HG02571 (cell line): Measurements from ENCODE around the gene ACTR6.
"Not testable (repeated sequence)": the region's sequence is repeated elsewhere in the genome, so short reads cannot be mapped to it uniquely, and the experiment has no call there.

Experiments
- ATAC-seq: cut with Tn5 transposase; IDR thresholded peaks from one replicate; pipeline ENCODE4 v1.9.1; 2021; ENCODE audit warnings: mild to moderate bottlenecking, moderate library complexity; ENCODE audit not compliant: unreplicated experiment

The ACTR6 gene

GRCh38 chr12:100200463-100201181 is at the start of gene ACTR6:
Gene ACTR6 (plus strand): TSS chr12:100200815. CDS start chr12:100200852, 37 bp downstream.
- peak; percentile 91 for ATAC-seq

GRCh38 chr12:100151769-100152168 is 48.8 kb upstream of the ACTR6 start:
- no peak for ATAC-seq

GRCh38 chr12:100153131-100153530 is 47.5 kb upstream of the ACTR6 start:
- ATAC-seq: no peak

DNA sequence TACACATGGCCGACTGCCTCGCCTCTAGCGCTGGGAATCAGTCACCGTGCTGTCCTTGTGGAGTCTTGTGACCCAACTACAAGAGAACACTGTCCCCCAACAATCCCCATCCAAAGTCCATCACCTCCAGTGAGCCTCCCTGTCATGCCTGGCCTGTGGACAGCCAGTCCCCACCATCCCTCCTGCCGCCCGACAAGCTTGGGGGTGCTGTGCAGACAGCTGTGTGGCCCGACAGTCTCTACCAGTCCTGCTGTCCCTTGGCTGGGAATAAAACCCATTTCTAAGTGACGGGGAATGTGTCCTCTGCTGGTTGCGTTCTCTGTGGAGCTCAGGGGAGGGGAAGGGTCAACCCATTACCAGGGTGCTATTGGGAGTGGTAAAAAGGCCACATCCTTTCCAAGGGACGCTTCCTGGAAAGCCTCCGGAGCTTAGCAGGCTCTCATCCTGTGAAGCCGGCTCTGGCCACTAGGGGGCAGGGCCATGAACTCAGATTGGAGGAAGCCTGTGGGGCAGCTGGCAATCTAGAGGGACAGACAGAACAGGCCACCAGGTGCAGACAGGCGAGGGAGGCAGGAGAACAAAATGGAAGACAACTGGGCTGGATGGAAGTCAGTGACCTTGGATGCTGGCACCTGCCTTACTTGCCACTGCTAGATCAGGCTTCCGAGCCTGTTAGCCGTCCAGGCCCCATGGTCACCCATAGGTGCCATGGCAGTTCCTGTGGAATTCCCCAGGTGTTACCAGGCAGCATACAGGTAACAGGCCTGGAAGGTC is 46.0 kb upstream of the ACTR6 start:
- ATAC-seq: peak; percentile 74

- no peak for ATAC-seq
Observed at GRCh38 chr12:100156731-100157426, 43.7 kb upstream of the ACTR6 start.

DNA sequence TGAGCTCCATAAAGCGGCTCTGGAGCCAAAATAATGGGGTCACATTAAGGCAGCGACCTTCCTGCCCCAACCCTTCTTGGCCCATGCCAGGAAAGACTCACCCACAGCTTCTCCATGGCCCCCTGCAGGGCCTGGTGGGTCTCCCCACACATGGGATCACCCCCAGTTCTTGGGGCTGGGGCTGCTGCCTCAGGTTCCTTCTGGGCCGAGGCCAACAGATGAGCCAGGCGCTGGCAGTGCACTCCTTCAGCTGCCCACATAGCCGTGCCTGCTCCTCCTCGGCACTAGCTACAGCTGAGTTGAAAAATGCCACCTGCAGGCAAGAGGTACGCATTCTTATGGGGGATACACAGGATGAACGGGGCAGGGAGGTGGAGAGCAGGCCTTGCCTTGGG is 43.2 kb upstream of the ACTR6 start:
- no peak for ATAC-seq

GRCh38 chr12:100158535-100158934 is 42.1 kb upstream of the ACTR6 start:
- ATAC-seq: no peak

GRCh38 chr12:100159391-100160104 is 41.1 kb upstream of the ACTR6 start:
- no peak for ATAC-seq

DNA sequence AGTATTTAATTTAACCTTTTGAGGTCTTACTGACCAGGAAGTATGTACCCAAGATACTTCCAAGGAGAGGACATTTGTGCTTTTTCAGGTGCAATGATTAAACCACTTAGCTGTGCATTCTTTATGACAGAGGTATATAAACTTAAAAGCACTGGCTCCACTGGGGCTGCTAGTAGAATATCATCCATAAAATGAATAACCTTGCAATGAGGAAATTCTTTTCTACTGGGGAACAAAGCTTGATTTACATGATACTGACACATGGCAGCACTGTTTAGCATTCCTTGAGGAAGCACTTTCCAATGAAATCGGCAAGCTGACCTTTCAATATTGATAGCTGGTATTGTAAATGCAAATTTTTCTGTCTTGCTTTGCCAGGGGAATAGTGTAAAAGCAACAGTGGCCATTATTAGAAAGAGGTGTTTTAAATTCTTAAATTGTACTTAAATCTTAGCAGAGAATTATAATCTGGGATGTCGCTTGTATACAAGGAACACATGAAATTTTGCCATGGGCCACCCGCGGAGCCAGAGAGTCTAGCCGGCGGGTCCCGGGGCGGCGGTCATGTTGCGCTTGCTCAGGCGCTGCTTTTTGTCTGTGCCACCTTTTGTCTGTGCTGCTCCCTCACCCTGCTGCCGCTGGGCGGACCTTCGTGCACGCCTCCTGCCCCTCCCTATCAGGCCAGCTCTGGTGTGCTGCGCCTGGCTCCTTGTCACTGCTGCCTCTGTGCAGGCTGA is 37.0 kb upstream of the ACTR6 start:
- peak; percentile 99 for ATAC-seq

GRCh38 chr12:100164153-100164704 is 36.4 kb upstream of the ACTR6 start:
- no peak for ATAC-seq

GRCh38 chr12:100165356-100165755 is 35.3 kb upstream of the ACTR6 start:
- ATAC-seq: no peak

DNA sequence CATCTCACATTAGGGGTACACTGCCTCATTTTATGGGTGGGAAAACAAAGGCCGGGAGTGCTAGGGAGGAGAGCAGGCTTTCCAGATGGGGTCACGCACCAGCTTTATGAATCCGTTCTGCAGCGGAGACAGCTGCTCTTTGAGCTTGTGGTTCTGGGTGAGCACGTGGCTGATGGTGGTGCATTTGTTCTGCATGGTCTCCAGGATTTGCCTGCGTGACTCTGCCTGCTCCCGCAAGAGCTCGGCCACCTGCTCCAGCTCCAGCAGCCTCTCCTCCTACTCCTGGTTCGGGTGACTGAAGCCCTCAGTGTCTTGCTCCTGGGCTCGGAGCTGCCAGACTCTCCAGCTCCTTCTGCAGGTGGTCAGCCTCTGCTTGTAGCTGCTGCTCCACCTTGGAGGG is 34.4 kb upstream of the ACTR6 start:
- no peak for ATAC-seq

DNA sequence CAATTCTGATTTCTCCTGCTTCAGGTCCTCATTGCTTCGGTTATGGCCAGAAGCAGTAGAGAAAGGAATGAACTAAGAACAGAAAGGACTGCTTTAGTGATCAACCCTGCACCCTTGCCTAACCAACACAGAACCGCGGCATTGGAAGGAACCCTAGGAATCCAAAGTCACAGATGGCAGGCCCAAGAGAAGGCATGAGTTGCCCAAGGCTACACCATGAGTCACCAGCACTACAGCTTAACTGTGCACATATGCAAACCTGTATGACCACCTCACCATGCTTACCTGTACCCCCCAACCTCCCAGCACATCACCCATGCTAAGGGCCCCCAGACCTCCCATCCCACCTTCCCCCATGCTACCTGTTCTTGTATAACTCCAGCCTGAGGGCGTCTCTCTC is 32.1 kb upstream of the ACTR6 start:
- no peak for ATAC-seq

DNA sequence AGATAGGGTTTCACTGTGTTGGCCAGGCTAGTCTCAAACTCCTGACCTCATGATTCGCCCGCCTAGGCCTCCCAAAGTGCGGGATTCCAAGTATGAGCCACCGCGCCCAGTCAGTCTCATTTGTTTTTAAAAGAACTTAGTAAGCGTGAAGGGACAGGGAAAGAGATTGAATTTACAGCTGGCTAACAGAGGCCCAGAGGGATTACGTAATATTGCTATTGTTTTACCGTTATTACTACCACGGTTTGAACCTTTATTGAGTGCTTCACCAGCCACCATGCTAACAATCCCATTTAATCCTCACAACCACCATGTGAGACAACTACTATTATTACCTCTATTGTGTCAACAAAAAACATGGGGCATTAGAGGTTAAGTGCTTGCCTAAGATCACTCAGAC is 31.3 kb upstream of the ACTR6 start:
- no peak for ATAC-seq

DNA sequence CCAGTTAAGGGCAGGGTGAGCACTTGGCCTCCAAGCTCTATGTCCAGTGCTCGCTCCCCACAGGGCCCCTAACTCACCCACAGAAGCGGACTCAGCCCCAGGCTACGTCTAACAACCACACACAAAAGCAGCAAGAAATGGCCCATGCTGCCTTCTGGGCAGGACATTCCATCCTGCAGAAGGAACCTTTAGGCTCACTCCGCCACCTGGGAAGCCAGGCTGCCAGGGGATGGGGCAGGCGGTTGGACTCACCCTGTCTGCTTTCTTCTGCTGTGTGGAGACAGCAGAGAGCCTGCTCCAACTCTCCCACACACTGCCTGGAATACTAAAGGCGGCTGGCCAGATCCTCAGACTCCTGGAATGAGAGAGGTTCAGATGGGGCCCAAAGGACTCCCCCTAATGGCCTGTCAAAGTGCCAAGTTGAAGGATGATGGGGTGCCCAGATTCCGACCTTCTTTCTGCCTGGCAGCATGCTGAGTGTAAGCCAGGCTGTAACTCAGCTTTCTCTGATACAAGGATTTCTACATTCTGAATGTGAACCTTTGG is 30.2 kb upstream of the ACTR6 start:
- no peak for ATAC-seq

- ATAC-seq: no peak
Observed at GRCh38 chr12:100171248-100171647, 29.4 kb upstream of the ACTR6 start.

DNA sequence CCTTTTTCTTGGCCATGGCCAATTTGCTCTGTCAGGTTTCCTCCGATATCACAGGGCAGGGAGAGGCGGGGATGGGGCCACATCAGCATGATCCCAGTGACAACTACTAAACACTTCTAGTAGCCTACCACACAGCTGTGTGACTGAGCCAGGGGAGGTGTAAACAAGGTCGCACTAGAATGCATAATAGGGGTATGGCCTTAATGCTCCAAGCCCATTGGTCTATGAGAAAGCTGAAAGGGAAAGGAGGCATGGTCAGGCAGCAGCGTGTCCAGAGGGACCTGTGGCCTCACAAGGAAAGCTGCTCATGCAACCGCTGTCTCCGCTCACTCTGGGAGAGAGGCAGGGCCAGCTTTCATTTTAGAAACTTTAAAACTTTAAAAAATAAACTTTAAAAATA is 27.5 kb upstream of the ACTR6 start:
- ATAC-seq: no peak

GRCh38 chr12:100174495-100174894 is 26.1 kb upstream of the ACTR6 start:
- no peak for ATAC-seq

- not testable (repeated sequence) for ATAC-seq
Observed at GRCh38 chr12:100176493-100176892, 24.1 kb upstream of the ACTR6 start.

- no peak for ATAC-seq
Observed at GRCh38 chr12:100179252-100179651, 21.4 kb upstream of the ACTR6 start.
